SKM-1 (cell line): ENCODE results near the gene BMP6.

Experiments used
- DNase-seq: peaks from one replicate; lab custom pipeline; 2025; ENCODE audit not compliant: unreplicated experiment; lab: John Stamatoyannopoulos, UW

BMP6 gene

GRCh38 chr6:7901056-7901455 is 175.2 kb downstream of the BMP6 start:
- DNase-seq, result no peak

DNA sequence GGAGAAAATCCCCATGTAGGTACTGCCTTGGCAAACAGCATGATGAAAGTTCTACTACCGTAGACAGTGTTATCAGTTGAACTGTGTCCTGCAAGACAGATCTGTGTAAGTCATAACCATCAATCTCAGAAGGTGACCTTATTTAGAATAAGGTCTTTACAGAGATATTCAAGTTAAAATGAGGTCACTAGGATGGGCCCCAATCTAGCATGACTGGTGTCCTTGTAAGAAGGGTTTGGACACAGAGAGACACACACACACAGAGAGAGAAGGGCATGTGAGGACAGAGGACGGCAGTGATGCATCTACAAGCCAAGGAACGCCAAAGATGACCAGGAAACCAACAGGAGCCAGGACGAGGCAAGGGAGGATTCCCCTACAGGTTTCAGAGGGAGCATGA is 175.9 kb downstream of the BMP6 start:
- DNase-seq, result no peak

- DNase-seq, result no peak
These were observed 176.3 kb downstream of the BMP6 start for GRCh38 chr6:7902221-7902620.

GRCh38 chr6:7902867-7903266 is 177.0 kb downstream of the BMP6 start:
- no peak for DNase-seq

- no peak for DNase-seq
These were observed 177.8 kb downstream of the BMP6 start for GRCh38 chr6:7903673-7904072.

DNA sequence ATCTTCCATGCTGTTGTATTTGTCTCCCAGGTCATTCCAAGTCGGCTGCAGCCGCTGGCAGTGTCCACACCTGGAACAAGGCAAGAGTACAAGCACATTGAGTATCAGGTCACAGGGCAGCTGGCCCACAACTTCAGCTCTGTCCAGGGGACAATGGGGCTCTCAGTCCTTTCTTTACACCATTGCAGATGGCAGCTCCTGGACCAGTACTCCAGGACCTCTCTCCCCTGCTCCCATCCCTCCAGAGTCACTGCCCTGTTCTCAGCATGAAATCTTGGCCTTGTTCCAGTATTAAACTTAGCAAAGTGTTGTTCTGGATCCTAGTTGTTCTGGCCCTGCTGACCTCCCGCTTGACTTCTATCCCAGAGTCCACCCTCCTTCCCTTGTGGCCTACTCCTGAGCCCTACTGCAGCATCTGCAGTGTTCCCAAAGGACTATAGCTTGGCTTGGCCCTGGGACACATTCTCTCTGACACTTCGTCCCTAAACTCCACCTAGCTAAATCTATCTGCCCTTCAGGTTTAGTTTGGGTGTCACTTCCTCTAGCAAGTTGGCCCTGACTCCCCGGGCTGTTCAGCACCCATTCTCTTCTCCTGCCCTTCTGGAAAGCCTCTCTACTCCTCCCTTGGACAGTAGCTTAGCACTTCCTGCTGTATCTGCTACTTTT is 178.9 kb downstream of the BMP6 start:
- no peak for DNase-seq

DNA sequence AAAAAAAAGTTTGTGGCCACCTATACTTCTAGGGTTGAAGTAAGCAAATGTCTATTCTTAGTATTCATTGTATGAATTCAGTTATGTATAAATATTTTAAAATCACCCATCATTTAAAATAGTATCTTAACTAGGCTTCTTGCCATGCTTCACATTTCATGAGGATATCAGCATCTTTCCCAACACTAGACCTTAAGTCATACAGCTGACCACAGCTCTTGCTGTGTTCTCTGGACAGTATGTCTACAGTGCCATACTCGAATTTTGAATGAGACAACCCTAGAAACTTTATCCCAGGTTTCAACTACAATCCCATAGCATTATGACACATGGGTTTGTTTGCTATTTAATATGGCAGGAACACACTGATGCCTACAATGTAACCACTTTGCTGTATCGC is 179.5 kb downstream of the BMP6 start:
- DNase-seq, result no peak

- no peak for DNase-seq
These were observed 180.8 kb downstream of the BMP6 start for GRCh38 chr6:7906741-7907140.

DNA sequence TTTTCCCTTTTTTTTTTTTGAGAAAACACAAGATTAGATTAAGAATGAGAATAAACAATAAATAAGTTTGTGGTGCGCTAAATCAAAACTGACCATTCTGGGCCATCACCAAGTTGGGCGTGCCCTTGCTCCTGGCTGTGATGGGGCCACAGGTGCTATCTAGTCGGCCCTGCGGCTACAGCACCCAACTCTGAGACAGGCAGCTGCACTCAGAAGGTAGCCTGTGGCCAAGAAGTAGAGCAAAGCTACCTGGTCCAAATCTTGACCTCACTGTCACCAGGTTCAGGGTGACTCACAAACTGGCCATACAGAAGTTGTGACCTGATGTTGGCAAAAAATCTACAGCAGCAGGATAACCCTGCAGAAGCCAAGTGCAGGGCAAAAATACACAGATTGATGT is 181.3 kb downstream of the BMP6 start:
- no peak for DNase-seq

GRCh38 chr6:7909323-7910276 is 183.7 kb downstream of the BMP6 start:
- DNase-seq, result no peak

DNA sequence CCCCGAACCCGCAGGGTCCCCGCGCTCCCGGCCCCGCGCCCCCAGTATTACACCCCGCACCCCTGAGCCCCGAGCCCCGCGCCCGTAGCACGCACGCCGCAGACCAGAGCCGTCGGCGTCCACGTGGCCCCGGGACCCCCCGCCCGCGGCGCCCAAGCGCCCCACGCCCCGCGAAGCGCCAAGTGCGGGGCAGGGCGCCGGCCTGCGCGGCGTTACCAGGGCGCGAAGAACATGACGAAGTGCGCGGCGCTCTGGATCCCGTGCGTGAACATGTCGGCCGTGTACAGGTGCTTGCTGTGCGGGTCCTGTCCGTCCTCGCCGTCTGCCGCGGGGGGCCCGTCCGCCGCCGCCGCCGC is 184.4 kb downstream of the BMP6 start:
- DNase-seq, result no peak

- DNase-seq, result no peak
These were observed 184.9 kb downstream of the BMP6 start, which contains the start of gene TXNDC5 for GRCh38 chr6:7910654-7911344. Gene TXNDC5 (minus strand): TSS chr6:7910788. CDS start chr6:7910776, 12 bp downstream.

DNA sequence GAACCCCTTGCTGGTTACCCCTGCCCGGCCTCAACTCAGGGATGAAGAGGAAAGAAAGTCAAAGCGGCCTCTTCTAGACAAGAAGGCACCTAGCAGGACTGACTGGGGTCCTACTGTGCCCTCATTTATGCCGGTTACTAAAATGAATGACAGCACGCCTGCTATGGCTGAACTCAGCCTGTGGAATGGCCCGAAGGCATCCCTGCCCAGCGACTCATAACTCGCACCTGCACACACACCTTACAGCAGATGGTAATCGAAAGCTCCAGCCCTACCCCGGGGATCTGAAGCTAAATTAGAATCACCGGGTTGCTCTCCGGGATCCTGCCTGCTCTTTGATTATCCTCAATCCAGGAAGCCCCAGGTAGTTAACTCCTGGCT is 185.4 kb downstream of the BMP6 start:
- no peak for DNase-seq

GRCh38 chr6:7912024-7912423 is 186.1 kb downstream of the BMP6 start:
- DNase-seq, result no peak

DNA sequence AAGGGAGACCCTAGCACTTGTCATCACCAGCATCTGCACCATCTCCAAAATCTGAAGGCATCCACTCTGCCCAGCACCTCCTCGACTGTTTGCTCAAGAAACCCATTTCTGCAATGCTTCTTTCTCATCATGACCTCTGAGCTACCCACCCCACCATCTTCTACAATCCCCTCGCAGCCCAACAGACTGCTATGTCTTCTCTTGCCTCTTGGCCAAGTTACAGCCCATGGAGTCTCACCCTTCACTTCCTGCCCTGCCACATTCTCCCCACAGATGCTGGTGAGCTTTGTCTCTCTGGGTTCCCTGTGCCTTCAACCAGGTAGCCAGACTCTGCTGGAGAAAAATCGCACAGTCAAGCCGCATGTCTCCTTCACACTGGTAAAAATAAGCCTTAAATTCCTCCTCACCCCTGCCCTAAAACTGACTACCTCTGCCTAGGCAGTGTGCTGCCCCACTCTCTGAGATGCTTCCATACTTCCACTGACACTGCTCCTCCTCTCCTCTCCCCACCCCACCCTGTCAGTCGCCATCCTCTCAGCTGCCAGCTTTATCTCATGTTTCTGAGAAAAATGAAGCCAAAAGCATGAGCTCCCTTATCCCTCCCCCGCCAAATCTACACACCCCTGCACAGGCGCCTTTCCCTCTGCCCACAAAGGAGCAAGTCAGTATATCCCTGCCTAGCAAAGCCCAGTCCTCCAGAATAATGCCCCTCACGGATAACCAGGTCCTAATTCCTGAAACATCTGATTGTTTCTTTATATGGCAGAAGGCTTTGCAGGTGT is 187.0 kb downstream of the BMP6 start:
- DNase-seq, result no peak

GRCh38 chr6:7914311-7914710 is 188.4 kb downstream of the BMP6 start:
- no peak for DNase-seq

DNA sequence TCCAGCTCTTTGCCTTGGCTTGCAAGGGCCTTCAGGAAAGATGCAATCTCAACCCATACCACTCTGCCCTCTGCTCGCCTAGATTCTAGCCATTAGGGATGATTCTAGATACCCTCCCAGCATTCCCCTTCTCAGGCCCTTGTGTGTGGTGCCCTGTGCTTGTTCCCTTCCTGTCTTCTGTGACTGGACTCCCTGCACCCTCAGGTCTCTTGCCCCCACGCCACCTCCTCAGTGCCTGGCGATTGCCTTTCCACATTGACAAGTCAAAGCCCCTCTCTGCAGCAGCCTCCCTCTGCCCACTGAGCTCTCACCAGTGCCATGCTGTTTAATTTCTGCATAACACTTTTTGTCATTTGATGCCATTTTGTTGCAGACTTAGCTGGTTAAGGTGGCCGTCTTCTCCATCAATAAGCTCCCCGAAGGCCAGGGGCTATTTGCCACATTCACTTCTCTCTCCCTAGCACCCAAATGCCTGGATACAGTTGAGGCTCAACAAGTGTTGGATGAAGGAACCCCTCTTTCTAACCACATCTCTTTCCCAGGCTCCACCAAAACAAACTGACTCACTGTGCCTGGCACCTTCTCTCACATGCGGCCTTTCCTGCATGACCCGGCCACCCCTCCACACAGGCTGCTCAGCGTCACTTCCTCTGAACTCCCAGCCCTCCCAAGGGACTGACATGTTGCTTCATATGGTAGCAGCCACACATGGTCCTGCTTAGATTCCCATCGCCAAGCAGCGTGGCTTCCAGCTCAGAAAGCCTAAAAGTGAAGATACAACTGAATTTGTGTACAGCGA is 189.3 kb downstream of the BMP6 start:
- no peak for DNase-seq

DNA sequence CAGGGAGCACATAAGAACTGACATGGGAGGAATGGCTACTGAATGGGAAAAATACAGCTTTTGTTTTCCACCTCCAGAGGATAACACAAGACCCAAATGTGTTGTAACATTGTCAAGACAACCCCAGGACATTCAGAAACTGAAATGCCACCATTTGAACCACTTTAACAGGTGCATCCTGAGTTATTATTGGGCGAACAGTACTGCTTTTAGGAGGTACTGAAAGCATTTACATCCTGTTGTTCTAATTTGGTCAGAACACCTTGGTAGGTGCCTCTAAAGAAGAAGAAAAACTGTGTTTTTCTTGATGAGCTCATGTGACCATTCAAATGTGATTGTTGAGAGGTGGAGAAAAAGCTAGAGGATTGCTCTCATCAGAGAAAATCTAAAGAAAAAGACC is 191.1 kb downstream of the BMP6 start:
- no peak for DNase-seq

GRCh38 chr6:7917729-7918128 is 191.8 kb downstream of the BMP6 start:
- DNase-seq, result no peak

DNA sequence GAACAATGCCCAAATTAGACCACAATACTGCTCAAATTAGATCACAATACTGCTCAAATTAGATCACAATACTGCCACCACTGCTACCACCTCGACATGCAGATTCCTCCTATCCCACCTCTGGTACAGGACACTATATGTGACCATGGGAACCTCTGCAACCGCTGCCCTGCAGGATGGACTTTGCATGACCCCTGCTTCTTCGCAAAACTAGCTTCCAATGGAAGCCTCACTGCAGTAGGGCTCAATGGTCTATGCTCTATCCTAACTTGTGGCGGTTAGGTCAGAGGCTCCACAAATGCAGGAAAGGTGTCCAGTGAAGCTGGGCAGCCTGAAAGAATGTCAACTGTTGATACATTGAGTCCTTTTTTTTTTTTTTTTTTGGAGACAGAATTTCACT is 192.5 kb downstream of the BMP6 start:
- no peak for DNase-seq
